GM19452 (cell line): ENCODE results near the gene OXCT2.

Experiments used
- ATAC-seq: cut with Tn5 transposase; IDR thresholded peaks from one replicate; pipeline ENCODE4 v1.9.1; 2021; ENCODE audit not compliant: unreplicated experiment

The OXCT2 gene

DNA sequence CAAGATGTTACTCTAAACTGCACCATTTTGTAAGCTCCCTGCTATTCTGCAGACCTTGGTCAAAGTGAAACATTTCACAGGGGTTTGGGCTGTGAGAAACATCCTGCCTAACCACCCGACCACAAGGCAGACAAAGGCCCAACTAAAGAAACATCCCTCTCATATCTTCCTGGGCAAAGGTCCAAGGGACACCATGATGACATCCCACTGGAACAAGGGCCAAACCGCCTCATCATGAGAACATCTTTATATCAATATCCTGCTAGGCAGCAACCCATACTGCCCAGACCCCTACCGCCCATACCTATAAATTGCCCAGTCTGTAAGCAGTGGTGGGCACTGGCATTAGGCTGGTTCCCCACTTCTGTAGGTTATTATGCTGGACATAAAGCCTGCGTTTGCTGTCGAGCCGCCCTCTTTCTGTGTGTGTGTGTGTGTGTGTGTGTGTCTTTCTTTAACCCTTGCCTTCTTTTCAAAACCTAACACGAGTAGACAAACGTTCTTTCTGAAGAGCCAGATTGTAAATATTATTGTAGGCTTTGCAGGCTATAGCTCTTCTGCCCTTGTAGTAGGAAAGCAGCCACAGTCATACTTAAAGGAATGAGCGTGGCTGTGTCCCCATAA, 33.5 kb downstream of the OXCT2 start:
- no peak for ATAC-seq

DNA sequence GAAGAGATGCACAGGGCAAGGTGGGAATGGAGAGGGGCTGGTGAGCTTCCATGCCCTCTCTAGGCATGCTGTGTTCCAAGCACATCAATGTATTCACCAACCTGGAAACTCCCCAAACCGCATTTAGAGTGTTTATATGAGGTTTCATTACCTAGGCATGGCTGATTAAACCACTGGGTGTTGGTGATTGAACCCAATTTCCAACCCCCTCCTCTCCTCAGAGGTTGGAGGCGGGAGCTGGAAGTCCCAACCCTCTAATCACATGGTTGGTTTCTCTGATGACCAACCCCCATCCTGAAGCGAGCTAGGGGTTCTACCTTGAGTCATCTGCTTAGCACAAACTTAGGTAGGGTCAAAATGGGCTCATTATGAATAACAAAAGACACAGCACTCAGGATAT, 35.4 kb downstream of the OXCT2 start:
- ATAC-seq = no peak

GRCh38 chr1:39733161-39733560, 38.0 kb downstream of the OXCT2 start:
- no peak for ATAC-seq

DNA sequence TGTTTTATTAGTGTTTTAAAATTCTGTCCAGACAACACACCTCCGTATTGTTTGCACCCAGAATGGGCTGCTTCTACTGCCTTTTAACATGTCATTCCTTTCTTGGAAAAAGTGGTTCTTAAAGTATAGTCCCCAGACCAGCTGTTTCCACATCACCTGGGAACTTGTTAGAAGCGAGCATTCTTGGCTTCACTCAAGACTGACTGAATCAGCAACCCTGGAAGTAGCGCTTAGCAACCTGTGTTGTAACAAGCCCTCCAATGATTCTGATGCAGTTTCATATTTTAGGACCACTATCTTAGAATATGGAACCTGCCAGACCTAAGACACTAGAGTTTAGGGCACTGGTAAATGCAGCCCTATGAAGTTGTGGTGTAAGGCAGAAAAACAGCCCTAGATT, 38.4 kb downstream of the OXCT2 start:
- ATAC-seq = no peak

- ATAC-seq = no peak
Measured at GRCh38 chr1:39729842-39730241, 41.3 kb downstream of the OXCT2 start.

DNA sequence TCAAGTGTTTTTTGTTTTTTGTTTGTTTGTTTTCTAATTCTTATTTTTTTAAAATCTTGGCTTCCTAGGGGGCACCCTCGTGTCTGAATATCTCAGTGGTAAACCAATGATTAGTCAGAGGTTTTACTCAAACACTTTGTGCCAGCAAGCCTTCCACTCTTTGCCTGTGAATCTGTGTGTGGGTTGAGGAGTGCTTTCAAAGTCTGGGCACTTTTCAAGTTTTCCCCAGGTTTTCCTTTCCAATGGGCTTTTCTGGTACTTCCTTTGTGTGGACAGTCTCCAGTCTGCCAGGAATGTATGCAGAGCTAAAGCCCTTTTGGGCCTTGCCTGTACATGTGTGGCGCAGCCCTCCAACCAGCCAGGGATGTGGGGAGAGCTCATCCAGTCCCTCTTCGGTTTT, 42.1 kb downstream of the OXCT2 start:
- ATAC-seq = no peak

GRCh38 chr1:39727932-39728317, 43.2 kb downstream of the OXCT2 start:
- no peak for ATAC-seq

DNA sequence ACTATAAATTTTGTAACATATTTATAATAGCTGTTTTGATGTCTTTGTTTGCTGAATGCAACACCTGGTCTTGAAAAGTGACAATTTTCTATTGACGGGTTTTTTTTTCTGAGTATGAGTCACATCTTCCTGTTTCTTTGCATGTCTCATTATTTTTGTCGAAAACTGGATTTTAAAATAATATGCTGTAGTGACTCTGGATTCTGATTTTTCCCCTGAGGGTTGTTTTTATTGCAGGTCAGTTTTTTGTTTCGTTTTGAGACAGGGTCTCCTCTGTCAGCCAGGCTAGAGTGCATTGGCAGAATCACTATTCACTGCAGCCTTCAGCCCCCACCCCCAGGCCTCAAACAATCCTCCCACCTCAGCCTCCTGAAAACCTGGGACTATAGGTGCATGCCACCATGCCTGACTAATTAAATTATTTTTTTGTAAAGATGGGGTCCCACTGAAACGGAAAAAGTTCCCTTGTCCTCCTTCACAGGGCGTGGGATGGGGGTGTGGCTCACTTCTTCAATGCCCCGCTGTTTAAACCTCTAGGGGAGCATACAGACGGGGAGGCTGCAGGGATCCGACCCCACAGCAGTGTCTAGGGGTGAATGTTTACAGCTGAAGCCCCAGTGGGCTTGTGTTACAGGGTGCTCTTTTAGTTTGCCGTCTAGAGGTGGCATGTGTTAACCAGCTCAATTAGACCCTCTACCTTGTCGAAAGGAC, 43.8 kb downstream of the OXCT2 start:
- no peak for ATAC-seq

DNA sequence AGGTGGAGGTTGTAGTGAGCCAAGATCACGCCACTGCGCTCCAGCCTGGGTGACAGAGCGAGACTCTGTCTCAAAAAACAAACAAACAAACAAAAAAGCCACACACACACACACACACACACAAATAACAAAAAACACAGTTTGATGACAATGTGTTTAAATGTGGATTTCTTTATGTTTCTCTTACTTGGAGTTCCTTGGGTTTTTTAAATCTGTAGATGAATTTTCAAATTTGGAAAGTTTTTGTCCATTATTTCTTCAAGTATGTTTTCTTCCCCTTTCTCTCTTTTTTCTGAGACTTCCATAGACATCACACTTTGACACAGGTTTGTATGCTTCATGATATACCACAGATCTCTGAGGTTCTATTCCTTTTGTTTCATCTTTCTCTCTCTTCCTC, 44.5 kb downstream of the OXCT2 start:
- no peak for ATAC-seq

GRCh38 chr1:39722495-39722894, 48.7 kb downstream of the OXCT2 start:
- no peak for ATAC-seq

- no peak for ATAC-seq
Measured at GRCh38 chr1:39721664-39722063, 49.5 kb downstream of the OXCT2 start.

DNA sequence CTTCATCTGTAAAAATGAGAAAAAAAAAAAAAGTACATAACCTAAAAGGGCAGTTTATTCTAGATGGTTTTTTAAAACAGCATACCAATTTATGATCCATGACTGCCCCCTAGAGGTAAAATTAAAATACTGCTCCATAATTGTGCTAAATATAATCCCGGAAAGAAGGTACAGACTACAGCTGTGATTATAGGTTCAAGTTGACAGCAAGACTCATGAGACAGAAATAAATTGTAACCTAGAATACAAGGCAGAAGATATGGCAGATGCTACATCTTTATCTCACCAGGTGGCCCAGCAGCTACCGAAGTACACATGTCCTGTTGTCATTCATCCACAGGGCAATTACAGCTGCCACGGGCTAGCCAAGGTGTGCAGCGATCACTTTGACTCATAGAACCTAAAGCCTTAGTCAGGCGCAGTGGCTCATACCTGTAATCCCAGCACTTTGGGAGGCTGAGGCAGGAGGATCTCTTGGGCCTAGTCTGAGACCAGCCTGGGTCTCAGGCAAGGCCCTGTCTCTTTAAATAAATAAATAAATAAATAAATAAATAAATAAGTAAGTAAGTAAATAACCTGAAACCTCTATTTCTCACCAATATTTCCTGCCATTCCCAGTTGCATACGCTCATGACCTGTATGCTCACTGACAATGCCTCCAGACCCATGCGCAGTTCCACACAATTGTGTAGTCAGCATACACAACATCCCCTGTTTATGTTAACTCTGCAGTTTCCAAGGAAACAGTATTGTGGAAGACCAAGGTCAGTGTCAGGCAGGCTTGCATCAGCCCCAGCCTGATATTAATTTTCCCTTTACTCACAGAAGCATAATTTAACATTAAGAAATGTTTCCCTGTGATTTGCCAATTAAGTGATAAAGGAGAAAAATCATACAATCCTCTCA, 50.8 kb downstream of the OXCT2 start:
- ATAC-seq = no peak
